ENCODE results near the gene TIAM2.

The TIAM2 gene

DNA sequence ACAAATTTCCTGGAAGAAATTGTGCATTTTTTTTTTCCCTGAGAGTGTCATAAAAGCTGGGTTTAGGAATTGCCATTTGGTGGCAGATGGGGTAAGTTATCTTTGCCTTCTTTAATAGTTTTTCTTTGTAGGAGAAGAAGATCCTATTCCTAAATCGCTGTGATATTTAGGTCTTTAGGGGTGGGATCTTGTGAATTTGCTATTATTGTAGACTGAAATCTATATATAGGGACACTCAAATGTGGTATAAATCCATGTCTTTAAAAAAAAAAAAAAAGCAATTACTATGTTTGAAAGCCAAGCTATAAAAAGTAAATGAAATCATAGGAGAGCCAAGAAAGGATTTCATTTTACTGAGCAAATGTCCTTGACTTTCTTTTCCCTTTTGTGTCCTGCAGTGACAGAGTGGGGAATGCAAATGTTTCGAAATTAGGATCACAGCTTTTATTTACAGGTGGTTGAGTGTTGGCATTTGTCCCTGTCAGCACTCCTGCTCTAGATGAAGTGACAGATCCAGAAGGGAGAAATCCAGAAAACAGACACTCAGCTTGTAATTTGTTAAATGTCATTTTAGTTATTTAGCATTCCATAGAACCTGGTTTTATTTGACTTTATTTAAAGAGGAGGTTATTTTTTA, 29.4 kb downstream of the TIAM2 start:
- DNase-seq (ENCODE audit: low read depth in 3 of 3) = no peak

GRCh38 chr6:155026022-155026705, 31.0 kb downstream of the TIAM2 start:
- no peak for DNase-seq (ENCODE audit: low read depth in 3 of 3)

DNA sequence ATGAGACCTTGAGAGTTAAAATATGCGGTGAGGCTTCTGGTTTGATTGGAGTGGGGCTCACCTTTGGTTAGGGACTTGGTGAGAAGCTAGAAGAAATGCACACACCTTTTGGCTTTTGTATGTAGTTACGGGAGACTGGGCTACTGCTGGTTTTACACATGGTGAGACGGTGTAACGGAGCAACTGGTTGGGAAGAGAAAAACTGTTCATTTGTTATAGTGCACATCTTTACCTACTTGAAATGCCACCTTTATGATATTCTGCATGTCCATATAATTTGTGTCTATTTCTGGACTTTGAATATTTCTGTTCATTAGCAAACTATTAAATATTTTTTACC, 31.6 kb downstream of the TIAM2 start:
- DNase-seq (ENCODE audit: low read depth in 3 of 3) = no peak

DNA sequence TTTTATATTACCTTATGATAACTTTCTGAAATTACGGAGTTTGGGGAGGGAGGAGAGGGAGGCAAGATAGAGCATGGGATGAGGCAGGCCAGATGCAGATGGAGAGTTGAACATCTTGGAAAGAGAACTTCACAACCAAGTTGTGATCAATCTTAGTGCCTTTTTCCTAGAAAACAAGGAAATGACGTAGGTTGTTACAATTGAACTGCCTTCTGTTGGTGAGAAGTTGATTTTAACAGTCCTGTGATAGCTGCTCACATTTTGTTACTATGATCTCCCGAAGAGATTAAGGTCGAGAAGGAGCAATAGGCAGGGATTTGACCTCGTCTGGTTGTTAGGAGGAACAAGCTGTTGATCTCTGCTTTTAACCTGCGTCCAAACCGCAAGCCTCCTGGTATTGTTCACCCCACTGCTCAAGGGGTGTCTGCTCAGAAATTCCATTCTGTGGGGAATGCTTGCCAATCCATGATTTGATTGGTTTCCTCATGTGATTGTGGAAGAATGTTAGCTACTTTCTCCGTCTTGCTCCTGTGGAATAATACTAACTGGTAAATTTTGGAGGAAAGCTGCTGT, 35.1 kb downstream of the TIAM2 start:
- no peak for DNase-seq (ENCODE audit: low read depth in 3 of 3)

- no peak for DNase-seq (ENCODE audit: low read depth in 3 of 3)
Observed at GRCh38 chr6:155031091-155031490, 36.0 kb downstream of the TIAM2 start.

GRCh38 chr6:155033021-155033791, 38.1 kb downstream of the TIAM2 start:
- DNase-seq (ENCODE audit: low read depth in 3 of 3) = no peak

GRCh38 chr6:155036907-155037306, 41.8 kb downstream of the TIAM2 start:
- DNase-seq (ENCODE audit: low read depth in 3 of 3) = no peak

- no peak for DNase-seq (ENCODE audit: low read depth in 3 of 3)
Observed at GRCh38 chr6:155038104-155038503, 43.0 kb downstream of the TIAM2 start.

- no peak for DNase-seq (ENCODE audit: low read depth in 3 of 3)
Observed at GRCh38 chr6:155038527-155038926, 43.4 kb downstream of the TIAM2 start.

- no peak for DNase-seq (ENCODE audit: low read depth in 3 of 3)
Observed at GRCh38 chr6:155039618-155040017, 44.5 kb downstream of the TIAM2 start.

- DNase-seq (ENCODE audit: low read depth in 3 of 3) = no peak
Observed at GRCh38 chr6:155040154-155040553, 45.0 kb downstream of the TIAM2 start.

GRCh38 chr6:155040901-155041650, 46.0 kb downstream of the TIAM2 start:
- no peak for DNase-seq (ENCODE audit: low read depth in 3 of 3)

DNA sequence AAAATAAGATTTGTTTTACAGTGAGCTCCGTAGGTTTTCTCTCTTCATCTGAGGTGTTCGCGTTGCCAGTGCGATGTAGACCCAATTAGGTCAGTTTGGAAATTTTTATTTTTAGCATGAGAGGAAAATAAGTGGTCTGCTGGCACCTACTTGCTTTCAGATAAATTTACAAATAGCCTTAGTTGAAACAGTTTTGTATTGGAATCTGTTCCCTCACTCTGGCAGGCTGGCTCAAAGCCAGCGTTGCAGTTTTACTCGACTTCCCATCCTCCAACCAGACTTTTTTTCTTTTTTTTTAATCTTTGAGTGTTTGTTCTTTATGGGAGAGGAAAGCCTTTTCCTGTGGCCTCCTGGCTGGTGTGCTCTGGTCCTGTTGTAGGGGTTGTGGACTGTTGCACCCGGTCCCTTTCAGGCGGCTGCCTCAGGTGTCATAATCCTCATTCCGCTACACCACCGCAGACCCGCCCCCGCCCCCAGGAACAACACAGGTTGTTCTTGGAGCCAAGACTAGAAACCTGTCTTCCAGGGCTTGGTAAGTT, 46.7 kb downstream of the TIAM2 start:
- no peak for DNase-seq (ENCODE audit: low read depth in 3 of 3)

GRCh38 chr6:155042983-155043382, 47.9 kb downstream of the TIAM2 start:
- DNase-seq (ENCODE audit: low read depth in 3 of 3) = no peak

DNA sequence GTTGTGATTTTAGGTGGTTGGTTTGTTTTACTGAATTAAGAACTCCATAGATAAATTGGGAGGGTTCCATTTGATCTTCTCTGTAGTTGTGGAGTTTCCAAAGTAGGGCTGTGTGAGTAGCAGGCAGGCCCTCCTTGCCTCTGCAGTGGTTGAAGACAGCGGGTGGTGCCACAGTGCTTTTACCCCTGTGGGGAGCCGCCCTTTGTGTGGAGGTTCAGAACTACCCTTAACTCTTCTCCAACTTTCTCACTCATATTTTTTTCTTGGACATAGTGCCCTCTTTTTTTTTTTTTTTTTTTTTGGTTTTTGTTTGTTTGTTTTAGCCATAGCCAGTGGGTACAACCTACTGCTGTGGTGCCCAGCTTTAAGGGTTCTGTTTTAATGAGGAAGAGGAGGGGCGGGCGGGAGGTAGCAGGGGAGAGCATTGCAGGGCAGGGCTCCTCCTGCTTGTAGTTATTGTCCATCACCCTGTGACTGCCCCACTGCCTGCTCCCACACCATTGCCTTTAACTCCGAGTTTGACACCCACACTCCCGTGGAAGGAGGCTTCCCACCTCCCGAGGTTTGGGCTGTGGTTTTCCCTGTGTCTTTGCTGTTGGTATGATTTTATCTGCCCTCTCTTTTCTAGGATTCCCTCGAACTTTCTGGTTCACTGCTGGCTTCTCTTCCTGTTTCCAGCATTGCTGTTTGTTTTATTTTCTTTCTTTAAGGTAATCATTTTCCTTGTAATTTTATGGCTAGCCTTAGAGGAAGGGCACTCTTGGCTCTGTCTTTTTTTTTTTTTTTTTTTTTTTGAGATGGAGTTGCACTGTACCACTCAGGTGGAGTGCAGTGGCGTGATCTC, 50.7 kb downstream of the TIAM2 start:
- no peak for DNase-seq (ENCODE audit: low read depth in 3 of 3)

- no peak for DNase-seq (ENCODE audit: low read depth in 3 of 3)
Observed at GRCh38 chr6:155047523-155047922, 52.4 kb downstream of the TIAM2 start.

GRCh38 chr6:155050311-155050710, 55.2 kb downstream of the TIAM2 start:
- peak in 1 of 3 experiments; percentile 13 for DNase-seq (ENCODE audit: low read depth in 3 of 3)

DNA sequence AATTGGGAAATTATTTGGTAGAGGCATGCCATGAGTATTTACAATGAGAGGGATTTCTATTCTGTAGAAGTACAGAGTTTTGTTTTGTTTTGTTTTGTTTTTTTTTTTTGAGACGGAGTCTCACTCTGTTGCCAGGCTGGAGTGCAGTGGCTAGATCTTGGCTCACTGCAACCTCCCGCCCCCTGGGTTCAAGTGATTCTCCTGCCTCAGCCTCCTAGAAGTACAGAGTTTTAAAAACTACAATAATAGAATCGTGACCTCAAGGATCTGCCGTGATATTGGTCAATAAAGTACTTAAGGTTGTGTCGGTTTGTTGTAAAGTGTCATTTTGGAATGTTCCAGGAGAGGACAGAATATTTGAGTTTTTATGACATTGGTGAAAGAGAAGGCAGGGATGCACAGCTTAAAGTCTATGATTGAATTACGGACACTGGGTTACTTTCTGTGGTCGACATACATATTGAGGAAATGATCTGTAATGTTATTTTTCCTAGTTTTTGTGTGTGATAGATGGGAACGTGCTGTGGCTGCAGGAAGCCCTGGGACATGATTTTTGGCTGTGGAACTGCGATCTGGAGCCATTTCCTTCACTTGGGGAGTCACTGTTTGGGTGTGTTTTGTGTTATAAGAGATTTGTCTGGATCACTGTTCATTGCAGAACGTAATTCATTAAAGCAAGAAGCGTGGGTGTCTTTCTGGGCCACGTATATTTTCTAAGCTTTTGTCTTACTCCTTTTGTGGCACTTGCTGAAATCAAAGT, 59.6 kb downstream of the TIAM2 start:
- no peak for DNase-seq (ENCODE audit: low read depth in 3 of 3)

DNA sequence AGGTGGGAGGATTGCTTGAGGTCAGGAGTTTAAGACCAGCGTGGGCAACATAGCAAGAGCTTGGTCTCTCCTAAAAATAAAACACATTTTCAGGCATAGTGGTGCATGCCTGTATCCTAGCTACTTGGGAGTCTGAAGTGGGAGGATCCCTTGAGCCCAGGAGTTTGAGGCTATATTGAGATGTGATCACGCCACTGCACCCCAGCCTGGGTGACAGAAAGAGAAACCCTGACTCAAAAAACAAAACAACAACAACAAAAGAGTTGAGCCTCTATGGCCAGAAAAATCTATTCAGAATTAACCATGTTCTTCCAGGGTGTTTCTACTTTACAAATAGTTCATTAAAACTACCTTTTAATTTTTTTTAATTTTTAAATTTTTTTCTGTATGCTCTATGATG, 60.6 kb downstream of the TIAM2 start:
- DNase-seq (ENCODE audit: low read depth in 3 of 3) = no peak

GRCh38 chr6:155056756-155057155, 61.6 kb downstream of the TIAM2 start:
- no peak for DNase-seq (ENCODE audit: low read depth in 3 of 3)

Measured in stimulated activated CD4-positive, alpha-beta T cell treated with anti-CD3 and anti-CD28 coated beads, TNF-alpha, amount 100 ng/mL, for 4 hours (primary cell).